ENCODE results near the gene DLK2. TPM values are rescaled to one million over a fixed set of nuclear protein-coding genes. Genes with fewer than 3 reads are reported as not detected.

The DLK2 gene
- total RNA-seq, 2 donors from 2014 or later: not detected

DNA sequence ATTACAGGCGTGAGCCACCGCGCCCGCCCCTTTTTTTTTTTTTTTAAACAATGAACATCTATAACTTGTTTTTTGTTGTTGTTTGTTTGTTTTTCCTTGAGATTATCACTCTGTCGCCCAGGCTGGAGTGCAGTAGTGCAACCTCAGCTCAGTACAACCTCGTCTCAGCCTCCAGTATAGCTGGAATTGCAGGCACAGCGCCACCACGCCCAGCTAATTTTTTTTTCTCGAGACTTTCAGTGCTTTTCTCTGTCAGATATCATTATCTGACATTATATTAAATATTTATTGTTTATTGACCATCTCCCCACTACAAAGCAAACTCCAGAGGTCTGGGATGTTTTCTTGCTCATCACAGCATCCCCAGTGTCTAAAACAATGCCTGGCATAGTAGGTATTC, 2.3 kb upstream of the DLK2 start:
- TF ChIP-seq, protein P1, sequence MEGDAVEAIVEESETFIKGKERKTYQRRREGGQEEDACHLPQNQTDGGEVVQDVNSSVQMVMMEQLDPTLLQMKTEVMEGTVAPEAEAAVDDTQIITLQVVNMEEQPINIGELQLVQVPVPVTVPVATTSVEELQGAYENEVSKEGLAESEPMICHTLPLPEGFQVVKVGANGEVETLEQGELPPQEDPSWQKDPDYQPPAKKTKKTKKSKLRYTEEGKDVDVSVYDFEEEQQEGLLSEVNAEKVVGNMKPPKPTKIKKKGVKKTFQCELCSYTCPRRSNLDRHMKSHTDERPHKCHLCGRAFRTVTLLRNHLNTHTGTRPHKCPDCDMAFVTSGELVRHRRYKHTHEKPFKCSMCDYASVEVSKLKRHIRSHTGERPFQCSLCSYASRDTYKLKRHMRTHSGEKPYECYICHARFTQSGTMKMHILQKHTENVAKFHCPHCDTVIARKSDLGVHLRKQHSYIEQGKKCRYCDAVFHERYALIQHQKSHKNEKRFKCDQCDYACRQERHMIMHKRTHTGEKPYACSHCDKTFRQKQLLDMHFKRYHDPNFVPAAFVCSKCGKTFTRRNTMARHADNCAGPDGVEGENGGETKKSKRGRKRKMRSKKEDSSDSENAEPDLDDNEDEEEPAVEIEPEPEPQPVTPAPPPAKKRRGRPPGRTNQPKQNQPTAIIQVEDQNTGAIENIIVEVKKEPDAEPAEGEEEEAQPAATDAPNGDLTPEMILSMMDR (conservative IDR thresholded peaks at IDR 0.05): peak; percentile 43
- H3K36me3 Mint-ChIP-seq (ENCODE audit: low read depth): peaks cover 7% of the 10 kb centered on the region
- peaks cover 52% of the 10 kb centered on the region for H3K27me3 Mint-ChIP-seq (ENCODE audit: insufficient read depth)
- H3K27ac ChIP-seq (ENCODE audit: low read depth, low read length): no peak overlapping the region
- peak overlapping the region; percentile 26 for H3K4me3 Mint-ChIP-seq
- WGBS, 2 experiments (ENCODE audit: insufficient coverage in 1 of 2, insufficient read length in 1 of 2): 71 to 73% methylated on average over 4 to 5 of the region's 9 CpGs
- H3K9me3 Mint-ChIP-seq: no peaks in the 10 kb centered on the region
- H3K4me3 ChIP-seq (ENCODE audit: low read length): no peak overlapping the region
- no peak for DNase-seq
- no peaks in the 10 kb centered on the region for H3K4me1 ChIP-seq (ENCODE audit: control insufficient read depth, insufficient read depth, low read length)
- no peak overlapping the region for H3K27ac Mint-ChIP-seq
- H3K36me3 ChIP-seq (ENCODE audit: control insufficient read depth, insufficient read depth, low read length): no peaks in the 10 kb centered on the region
- H3K9me3 ChIP-seq (ENCODE audit: control insufficient read depth, low read length): no peaks in the 10 kb centered on the region
- H3K4me1 Mint-ChIP-seq: peaks cover 6% of the 10 kb centered on the region
- H3K9ac ChIP-seq (ENCODE audit: extremely low read depth, low read length, poor library complexity, severe bottlenecking): no peak overlapping the region
- H3K27me3 ChIP-seq (ENCODE audit: control insufficient read depth, insufficient read depth, low read length, poor library complexity, severe bottlenecking): peaks cover 44% of the 10 kb centered on the region

DNA sequence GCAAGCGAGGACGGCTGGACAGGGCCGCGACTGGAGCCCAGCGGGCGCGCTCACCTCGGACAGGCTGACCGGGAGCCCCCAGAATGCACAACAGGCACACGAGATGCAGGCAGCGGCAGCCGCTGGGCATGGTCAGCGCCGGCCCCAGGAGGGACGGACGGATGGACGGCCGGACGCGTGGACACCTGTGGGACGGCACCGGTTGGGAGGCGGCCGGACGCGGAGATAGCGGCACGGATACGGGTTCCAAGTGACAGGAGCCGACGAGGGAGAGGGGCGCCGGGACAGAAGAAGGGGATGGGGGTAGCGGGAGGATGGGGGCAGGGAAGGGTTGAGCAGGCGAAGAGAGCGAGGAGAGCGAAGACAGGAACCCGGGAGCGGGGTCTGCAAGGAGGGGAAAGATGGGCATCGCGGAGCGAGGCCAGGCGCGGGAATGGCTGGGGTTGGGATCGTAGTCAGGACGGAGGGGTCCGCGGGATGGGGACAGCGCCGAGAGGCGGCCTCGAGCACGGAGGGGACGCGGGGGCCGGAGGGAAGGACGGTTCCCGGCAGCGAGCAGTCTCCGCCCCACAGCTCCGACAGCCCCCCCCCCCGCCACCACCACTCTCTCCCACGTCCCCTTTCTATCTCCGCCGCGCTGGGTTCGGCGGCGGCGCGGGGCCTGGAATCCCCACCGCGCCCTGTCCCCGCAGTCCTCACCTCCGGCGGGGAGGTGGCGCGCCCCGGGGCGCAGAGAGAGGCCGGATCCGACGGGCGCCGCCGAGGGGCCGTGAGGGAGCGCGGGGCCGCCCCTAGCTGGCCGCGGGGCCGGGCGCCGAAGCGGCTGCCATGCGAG, 435 bp downstream of the DLK2 start:
- Mint-ChIP-seq H3K4me1 (peaks cover 6% of the 10 kb centered on the region), H3K36me3 (ENCODE audit: low read depth) (peaks cover 10% of the 10 kb centered on the region), H3K27me3 (ENCODE audit: insufficient read depth) (peaks cover 38% of the 10 kb centered on the region), H3K27ac (no peak overlapping the region), H3K9me3 (no peaks in the 10 kb centered on the region), H3K4me3 (peak overlapping the region; percentile 54)
- no peak overlapping the region for H3K27ac ChIP-seq (ENCODE audit: low read depth, low read length)
- H3K9ac ChIP-seq (ENCODE audit: extremely low read depth, low read length, poor library complexity, severe bottlenecking): no peak overlapping the region
- 0 to 1% methylated on average over 40 to 92 of the region's 97 CpGs for WGBS, 2 experiments (ENCODE audit: insufficient coverage in 1 of 2, insufficient read length in 1 of 2)
- H3K4me3 ChIP-seq (ENCODE audit: low read length): peak overlapping the region; percentile 76
- no peaks in the 10 kb centered on the region for H3K9me3 ChIP-seq (ENCODE audit: control insufficient read depth, low read length)
- no peaks in the 10 kb centered on the region for H3K4me1 ChIP-seq (ENCODE audit: control insufficient read depth, insufficient read depth, low read length)
- H3K36me3 ChIP-seq (ENCODE audit: control insufficient read depth, insufficient read depth, low read length): no peaks in the 10 kb centered on the region
- TF ChIP-seq, protein P1 (conservative IDR thresholded peaks at IDR 0.05): peak; percentile 19
- peaks cover 38% of the 10 kb centered on the region for H3K27me3 ChIP-seq (ENCODE audit: control insufficient read depth, insufficient read depth, low read length, poor library complexity, severe bottlenecking)
- no peak for DNase-seq

DNA sequence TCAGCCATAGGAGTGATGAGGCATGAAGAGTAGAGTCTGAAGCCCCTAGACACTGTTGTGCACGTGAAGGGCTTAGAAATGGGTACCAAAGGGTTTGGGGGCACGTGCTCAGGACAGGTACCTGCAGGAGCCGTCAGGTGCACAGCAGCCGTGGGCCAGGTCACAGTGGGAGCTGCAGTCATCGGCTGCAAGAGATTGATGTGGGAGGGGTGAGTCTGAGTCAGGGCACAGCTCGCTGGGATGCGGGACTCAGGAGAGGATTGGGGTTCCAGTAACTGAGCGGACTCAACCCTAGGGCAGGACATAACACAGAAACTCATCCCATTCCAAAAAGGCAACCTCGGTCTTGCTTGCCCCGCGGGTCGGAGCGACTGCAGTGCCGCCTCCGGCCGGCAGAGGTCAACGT, 1.1 kb downstream of the DLK2 start:
- Mint-ChIP-seq H3K27me3 (ENCODE audit: insufficient read depth) (peaks cover 36% of the 10 kb centered on the region), H3K4me3 (peak overlapping the region; percentile 54), H3K36me3 (ENCODE audit: low read depth) (peaks cover 10% of the 10 kb centered on the region), H3K27ac (no peak overlapping the region), H3K4me1 (peaks cover 6% of the 10 kb centered on the region), H3K9me3 (no peaks in the 10 kb centered on the region)
- H3K9me3 ChIP-seq (ENCODE audit: control insufficient read depth, low read length): no peaks in the 10 kb centered on the region
- H3K27me3 ChIP-seq (ENCODE audit: control insufficient read depth, insufficient read depth, low read length, poor library complexity, severe bottlenecking): peaks cover 32% of the 10 kb centered on the region
- no peak overlapping the region for H3K9ac ChIP-seq (ENCODE audit: extremely low read depth, low read length, poor library complexity, severe bottlenecking)
- H3K27ac ChIP-seq (ENCODE audit: low read depth, low read length): no peak overlapping the region
- no peaks in the 10 kb centered on the region for H3K4me1 ChIP-seq (ENCODE audit: control insufficient read depth, insufficient read depth, low read length)
- DNase-seq: peak; percentile 96
- peak overlapping the region; percentile 76 for H3K4me3 ChIP-seq (ENCODE audit: low read length)
- peaks cover 5% of the 10 kb centered on the region for H3K36me3 ChIP-seq (ENCODE audit: control insufficient read depth, insufficient read depth, low read length)
- TF ChIP-seq, protein P1 (conservative IDR thresholded peaks at IDR 0.05): peak; percentile 96
- whole genome bisulfite sequencing, 2 experiments (ENCODE audit: insufficient coverage in 1 of 2, insufficient read length in 1 of 2): 9 to 20% methylated on average over 12 to 17 of the region's 17 CpGs
